ENCODE results near the gene GCHFR.

Gene GCHFR

DNA sequence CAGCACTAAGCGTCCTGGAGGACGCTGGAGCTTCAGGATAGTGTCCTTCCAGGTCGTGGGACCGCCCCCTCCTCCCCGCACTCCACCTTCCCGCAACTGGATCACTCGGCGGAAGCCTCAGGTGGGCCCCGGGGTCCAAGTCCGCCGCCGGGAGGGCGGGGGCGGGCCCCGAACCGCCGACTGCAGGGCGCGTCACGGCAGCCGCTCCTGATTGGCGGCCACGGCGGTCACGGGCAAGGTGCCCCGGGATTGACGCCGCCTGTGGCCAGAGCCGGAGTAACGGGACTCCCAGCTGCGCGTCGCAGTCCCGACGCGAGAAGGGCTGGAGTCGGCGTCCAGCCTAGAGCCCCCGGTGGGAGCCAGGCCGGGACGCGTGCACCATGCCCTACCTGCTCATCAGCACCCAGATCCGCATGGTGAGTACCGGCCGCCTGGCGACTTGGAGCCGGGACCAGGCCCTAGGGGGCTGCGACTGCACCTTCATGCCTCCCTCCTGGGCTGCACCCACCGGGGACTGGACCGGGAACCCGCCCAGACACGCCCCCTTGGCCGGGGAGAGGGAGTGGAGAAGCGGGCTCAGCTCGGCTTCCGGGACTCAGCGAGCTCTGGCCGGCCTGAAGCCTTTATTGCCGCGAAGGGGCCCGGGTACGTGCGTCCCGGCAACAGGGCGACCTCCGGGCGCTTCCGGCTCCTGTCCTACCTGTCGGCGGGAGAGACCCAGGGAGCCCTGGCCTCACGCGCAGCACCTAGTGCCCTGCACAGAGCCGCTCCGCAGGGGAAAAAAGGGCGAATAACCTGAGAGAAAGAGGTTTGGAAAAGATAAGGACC is at the start of gene GCHFR:
TSS of gene GCHFR (plus strand) at position 268 of the 828 bp plus-strand sequence. CDS start at position 381, 113 bp downstream.
- peak; percentile 91 for DNase-seq

DNA sequence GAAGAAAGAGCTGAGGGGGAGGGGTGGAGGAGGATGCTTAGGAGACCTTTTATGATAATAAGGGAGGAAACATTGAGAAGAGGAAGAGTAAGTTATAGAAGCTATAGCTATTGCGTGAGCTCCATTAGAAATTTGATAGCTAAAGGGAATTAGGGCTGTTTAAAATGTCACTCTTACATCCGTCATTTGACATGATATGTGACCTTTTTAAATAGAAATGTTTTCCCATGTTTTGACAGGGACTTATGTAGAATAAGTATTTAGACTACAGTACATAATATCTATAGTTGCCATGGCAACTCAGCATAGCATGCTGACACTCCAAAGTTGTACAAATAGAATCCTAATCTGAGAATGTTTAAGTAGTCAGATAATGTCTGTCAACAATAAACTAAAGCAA is 49.7 kb upstream of the GCHFR start:
- DNase-seq: peak; percentile 89

DNA sequence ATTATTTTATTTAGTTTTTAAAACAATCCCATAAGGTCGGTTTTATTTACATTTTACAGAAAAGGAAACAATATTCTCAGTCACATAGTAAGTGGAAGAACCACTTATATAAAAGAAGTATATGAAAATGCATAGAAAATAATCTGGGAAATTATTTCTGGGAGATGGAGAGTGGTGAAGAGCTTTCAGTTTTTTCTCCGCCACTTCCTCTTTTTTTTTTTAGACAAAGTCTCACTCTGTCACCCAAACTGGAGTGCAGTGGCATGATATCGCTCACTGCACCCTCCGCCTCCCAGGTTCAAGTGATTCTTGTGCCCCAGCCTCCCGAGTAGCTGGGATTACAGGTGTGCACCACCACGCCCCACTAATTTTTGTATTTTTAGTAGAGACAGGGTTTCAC is 47.7 kb upstream of the GCHFR start:
- DNase-seq: no peak

DNA sequence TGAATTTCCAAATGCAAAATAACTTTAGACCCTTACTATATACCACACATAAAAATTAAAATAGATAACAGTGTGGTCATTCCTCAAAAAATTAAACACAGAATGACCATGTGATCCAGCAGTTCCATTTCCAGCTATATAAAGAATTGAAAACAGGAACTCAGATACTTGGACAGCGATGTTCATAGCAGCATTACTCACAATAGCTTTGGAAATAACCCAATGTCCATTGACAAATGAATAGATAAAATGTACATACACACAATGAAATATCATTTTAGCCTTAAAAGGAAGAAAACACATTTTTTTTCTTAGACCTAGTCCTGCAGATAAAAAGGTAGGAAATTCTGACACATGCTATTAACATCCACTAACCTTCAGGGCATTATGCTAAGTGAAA is 42.2 kb upstream of the GCHFR start:
- no peak for DNase-seq

DNA sequence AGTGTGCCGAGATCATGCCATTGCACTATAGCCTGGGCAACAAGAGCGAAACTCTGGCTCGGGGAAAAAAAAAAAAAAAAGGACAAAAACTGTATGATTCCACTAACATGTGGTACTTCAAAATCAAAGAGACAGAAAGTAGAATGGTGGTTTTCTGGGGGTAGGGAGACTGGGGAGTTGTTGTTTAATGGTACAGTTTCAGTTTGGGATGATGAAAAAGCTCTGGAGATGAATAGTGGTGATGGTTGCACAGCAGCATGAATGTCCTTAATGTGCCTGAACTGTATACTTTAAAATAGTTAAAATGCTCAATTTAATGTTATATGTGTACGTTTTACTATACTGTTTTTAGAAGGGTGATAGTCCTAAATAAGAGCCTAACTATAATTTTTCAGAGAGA is 41.5 kb upstream of the GCHFR start:
- no peak for DNase-seq

DNA sequence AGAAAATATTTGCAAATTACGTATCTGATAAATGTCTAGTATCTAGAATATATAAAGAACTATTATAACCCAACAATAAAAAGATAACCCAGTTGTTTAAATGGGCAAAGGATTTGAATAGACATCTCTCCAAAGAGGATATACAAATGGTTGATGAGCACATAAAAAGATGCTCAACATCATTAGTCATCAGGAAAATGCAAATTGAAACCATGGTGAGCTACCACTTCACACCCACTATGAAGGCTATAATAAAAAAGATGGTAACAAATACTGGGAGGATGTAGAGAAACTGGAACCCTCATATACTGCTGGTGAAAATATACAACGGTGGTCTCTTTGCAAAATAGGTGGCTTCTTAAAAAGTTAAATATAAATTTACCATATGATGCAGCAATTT is 40.9 kb upstream of the GCHFR start:
- DNase-seq: peak; percentile 8

DNA sequence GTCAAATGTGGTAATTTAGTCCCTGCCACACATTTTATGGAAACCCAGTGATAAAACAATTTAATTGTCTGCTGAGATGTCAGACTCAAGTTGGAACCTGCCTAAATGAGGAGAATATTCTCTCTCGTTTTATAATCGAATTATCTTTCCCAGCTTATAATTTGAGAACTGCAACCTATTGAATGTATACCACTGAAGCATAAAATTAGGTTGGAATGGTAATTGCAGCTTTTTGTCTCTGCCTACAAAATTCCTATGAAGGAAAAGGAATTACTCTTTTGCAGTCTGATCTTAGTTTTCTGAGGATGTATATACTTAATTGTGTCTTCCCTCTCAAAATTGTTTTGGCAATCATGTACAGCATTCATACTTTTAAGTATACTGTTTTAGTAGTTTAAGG is 39.9 kb upstream of the GCHFR start:
- no peak for DNase-seq

DNA sequence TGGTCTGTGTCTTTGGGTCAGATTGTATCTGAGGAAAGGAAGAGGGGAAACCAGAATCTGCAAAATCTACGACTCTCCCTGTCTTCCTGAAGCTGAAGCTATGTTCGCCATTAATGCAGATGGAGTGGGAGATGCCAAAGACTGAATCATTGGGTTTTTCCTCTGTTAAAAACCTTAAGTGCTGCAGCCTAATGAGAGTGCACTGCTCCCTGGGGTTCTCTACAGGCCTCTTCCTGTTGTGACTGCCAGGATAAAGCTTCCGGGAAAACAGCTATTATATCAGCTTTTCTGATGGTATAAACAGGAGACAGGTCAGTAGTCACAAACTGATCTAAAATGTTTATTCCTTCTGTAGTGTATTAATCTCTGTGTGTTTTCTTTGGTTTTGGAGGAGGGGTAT is 32.8 kb upstream of the GCHFR start:
- no peak for DNase-seq

DNA sequence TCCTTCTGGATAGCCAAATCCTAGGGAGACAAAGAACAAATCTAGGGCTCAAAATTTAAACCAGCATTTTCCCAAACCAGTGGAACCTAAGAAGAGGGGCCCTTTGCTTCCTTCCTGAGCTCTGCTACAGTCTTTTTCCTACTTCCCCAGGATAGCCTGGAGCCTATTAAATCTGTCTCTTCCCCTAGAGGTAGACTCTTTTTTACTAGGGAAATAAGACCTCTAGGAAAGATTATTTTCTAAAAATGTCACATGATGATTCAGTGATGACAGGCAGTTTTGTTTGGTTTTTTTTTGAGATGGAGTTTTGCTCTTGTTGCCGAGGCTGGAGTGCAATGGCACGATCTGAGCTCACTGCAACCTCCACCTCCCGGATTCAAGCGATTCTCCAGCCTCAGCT is 27.3 kb upstream of the GCHFR start:
- DNase-seq: no peak

DNA sequence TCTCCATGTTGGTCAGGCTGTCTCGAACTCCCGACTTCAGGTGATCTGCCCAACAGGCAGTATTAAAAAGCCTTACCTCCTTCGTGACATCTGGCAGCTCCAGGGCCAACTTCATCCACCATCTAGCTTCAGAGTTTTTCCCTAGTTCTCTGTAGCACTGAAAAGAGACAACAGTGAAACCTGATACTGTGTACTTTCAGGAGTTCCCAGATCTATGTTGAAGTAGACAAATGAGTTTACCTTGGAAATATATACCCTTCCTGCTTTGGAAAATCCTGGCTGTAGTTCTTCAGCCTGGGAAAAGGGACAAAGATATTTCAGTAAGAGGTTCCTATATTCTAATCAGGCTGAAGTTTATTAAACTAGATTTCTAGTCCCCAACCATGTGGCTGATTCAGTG is 26.8 kb upstream of the GCHFR start:
- DNase-seq: peak; percentile 59

DNA sequence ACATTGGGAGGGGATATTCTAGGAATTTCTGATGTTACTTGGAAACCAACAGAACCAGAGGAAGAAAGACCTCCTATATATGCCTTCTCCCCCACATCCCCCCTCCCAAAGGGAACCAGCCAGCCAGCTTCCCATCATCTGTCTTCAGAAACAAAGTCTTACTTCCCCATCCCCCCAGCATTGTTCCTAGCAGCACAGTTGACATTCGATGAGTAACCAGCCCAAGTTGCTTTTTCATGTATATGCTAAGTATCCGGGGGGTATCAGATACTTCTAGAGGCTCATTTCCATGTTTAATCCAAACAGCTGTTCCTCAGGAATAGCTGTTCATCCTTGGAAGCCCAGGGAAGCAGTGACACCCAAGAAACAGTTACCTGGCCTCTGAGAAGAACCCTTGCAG is 24.8 kb upstream of the GCHFR start:
- no peak for DNase-seq

DNA sequence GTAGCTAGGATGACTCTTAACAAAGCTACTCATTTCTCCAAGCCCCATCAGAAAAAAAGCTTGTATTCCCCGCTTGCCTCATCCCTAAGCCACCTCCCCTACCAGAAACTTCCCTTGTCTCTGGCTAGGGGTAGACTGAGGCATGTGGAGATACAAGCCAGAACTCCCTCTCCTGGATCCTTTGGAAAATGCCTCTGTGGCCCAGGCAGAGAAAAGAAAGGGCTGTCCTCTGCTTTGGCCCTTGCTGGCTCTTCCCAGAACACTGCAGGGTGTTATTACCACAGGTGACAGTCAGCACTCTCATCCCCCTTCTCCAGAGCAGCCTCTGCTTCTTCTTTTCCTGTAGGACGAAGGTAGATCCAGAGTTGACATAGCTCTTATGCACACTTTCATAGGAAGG is 24.0 kb upstream of the GCHFR start:
- DNase-seq: no peak

DNA sequence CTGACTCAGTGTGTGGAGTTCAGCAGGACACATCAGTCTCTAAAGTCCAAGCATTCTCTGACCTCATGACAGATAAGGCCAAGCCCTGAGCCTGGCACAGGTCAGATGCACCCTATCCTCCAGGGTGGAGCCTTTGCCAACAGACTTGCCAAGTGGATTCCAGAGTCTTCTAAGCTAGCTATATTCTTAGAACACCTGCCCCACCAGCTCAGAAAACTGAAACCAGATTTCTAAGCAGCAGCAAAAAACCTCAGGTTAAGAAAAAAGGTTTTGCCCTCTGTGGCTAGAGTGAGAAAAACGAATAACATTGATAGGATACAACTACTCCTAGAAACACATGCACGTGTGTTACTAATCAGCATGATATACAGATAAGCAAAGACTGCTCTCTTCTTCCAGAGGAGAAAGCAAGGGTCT is 20.4 kb upstream of the GCHFR start:
- DNase-seq: no peak

DNA sequence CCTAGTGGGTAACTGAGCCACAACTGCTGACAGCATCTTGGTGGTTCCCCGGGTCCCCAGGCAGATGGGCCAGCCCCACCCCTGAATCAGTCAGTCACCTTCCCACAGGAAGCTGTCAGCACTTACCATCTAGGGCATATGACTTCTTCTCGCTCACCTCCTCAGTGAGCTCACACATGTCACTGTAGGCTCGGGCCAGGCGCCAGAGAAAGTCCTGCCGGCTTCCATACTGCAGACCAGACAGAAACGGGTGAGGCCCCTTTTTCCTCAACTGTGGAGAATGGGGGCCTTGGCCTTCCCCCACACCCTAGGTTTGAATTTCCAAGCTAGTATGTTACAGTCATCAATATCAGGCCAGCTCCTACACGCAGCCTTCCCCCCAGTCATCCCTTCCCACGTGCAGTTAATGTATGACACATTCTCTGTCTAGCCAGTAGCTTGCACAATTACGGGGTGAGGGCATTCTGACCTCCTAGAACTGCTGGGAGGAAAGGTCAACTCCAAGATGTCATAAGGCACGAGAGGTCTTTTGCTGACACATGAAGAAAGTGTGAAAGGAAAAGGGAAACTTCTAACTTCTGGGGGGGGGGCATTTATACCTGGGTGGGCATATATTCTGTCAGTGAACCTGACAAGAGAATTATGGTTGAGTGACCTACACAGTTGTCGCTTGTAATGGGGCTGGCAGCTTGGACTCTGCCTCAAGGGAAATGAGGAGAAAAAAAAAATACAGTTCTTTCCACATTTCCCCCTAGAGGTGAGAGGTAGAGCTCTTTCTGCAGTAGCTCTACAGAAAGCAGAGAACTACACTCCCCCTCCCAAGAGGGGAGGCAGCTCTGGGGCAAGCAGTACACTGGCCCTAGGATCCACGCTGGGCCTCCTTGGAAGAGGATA is 19.7 kb upstream of the GCHFR start:
- no peak for DNase-seq

DNA sequence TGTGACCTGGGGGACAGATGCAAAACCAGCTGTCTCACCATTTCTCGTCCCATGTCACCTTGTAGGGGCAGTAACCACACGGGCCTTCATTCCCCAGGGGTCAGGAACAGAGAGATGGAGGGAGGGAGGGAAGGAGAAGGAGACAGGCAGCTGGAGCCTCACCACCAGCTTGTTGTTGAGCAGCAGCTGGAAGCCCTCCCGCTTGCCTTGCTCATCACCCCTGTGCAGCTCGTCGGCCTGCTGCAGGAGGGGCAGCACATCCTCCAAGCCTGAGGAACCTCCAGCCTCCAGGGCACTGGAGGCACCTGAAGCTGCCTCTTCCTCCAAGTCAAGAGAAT is 19.1 kb upstream of the GCHFR start:
- DNase-seq: no peak

DNA sequence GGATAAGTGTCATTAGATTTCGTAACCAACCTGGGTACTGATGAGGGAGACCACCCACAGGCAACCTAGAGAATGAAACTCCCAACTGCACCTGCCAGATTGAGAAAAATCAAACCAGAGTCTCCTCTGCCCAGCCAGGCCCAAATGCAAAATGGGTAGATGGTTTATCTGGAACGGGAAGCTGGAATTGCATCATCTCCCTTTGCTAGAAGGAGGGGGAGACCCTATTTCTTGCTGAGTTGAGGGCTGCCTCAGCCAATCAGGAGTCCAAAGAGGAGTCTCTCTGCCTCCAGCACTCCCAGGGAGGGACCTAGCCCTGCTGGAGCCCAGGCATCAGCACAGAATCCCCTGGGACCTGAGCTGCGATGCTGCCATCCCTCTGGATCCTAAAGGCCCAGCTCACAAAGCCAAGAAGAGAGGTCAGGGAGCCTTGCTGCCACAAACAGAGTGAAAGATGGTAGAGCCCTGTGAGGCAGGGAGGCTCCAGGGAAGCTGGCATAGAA is 16.9 kb upstream of the GCHFR start:
- no peak for DNase-seq

DNA sequence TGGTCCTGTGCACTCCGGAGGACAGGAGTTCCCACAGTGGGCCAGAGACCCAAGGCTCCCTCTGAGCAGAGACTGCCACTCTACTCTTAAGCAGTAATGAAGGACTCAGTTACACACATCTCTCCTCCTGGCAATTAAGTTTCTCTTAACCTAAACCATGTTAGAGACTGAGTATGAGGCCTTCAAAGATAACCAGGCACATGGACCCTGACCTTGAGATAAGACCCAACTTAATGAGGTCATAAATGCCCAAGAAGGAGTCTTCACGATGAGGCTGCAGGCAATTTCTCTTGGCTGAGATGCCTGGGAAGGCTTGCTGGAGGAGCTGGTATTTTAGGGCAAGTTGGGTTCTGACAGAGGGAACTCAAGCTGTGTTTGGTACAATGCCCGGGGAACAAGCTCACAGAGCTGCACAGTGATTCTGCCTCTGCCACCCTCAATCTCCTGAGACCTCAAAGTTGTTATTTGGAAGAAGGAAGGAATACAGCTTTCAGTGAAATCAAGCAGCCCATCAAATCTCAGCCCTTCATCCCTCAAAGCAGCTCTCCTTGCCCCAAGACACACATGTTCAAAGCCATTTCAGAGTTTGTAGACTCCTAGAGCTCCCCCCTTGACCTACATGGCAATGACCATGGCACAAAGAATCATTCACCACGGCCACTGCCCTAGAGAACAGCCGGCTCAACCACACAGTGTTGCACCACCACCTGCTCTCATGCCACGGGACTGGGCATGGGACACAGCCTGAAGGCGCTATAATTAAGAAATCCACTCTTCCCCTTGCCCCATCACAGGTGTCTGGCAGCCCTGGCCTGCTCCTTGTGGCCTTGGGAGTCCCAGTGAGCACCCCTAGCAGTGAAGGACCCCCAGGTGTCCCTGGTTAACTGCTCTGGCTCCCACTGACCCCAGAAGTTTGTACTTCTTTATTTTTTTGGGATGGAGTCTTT is 15.9 kb upstream of the GCHFR start:
- DNase-seq: no peak

DNA sequence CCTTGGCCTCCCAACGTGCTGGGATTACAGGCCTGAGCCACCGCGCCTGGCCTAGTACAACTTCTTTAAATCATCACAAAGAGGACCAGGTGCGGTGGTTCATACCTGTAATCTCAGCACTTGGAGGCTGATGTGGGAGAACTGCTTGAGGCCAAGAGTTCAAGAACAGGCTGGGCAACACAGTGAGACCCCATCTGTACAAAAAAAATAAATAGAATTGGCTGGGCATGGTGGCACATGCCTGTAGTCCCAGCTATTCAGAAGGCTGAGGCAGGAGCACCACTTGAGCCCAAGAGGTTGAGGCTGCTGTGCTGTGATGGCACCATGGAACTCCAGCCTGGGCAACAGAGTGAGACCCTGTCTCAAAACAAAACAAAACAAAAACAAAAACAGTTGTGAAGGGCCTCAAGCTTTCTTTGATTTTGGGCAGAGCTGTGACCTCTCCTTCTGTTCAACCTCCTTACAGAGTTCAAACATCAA is 14.7 kb upstream of the GCHFR start:
- no peak for DNase-seq

DNA sequence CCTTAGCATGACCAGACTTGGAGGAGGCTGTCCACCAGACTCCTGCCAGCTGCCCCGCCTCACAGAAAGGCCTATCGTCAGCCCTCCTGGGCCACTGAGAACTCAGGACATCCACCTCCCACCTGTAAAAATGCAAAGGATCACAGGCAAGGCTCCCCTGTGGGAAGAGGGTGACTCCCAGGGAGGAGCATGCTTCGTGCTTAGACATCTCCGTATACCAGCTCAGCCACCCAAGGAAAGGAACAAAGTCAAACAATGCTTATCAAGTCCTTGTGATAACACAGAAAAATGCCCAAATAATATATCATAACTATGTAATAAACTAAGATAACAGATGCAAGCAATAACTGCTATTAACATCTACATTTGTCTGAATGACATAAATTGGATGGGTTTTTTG is 13.0 kb upstream of the GCHFR start:
- no peak for DNase-seq

DNA sequence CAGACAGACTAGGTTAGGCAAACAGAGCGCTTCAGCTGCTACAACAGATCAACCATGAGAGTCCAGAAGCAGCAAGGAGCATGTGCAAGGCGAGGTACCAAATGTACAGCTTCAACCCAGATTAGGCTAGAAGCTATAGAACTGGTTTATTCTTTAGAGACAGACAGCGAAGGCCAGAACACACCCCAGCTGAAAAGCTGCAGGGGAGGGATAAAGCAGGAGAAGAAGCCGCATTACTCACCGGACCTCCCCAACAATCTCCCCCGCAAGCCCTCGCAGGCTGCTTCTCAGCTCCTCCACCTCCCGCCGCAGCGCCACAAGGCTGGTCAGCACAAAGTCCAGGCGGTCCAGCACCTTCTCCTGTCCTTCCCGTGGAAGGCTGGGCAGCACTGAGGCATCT is 12.1 kb upstream of the GCHFR start:
- DNase-seq: no peak

DNA sequence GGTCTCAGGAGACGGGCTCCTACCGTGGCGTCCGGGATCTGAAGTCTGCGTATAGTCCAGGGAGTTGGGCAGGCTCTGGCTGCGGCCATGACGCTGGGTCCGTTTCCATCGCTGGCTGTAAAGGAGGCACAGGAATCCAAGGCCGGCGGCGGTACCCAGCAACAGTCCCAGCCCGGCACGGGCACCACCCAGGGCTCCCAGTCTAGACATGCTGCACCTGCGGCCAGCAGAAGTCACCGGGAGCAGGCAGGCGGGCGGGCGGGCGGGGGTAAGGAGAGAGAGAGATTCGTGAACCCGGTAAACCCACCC is 9.3 kb upstream of the GCHFR start:
- DNase-seq: peak; percentile 45

DNA sequence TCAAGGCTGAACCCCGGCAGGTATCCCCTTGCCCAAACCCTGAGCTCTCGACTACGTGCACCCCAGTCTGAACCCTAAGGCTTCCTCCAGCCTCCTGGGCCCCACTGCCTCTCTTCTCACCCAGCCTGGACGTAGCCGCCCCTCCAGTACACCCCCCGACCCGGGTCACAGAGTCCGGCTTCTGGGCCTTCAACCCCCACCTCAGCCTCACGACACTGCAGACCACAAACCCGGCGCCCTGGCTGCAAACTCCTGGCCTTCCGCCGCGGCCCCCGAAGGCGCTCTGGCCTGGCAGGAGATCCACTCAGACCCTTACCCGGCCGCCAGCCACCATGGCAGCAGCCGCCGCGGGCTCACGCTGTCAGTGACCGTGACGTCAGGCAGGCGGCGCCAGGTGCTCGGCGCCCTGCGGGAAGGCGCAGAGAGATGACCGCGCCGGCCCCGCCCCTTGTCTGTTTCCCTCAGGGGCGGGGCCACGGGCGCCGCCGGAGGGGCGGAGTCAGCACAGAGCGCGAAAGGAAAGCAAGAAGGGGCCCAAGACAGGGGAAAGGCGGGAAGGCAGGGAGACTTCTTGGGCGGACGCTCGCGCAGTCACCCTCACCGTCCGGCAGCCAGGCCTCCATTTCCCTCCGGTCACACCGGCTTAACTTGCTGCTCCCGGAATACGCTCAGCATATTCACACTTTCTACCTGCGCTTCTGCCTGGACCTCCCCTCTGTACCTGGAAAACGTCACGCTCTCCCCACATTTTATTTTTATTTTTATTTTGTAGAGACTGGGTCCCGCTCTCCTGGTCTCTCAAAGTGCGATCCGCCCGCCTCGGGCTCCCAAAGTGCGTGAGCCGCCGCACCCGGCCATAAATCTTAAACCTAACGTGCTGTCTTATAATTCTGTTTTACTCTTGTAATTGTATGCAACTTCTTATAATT is 8.7 kb upstream of the GCHFR start, which contains the start of gene RMDN3:
TSS of gene RMDN3 (minus strand) at position 372 of the 929 bp plus-strand sequence. CDS start 471 bp downstream, outside the sequence.
- DNase-seq: peak; percentile 95

Measured in DMS53 (cell line).